ENCODE measurements around the gene SPON1. TPM values are rescaled to one million over a fixed set of nuclear protein-coding genes. Genes with fewer than 3 reads are reported as not detected.
A peak's percentile ranks its signal among the peaks of the same experiment; 100 is the strongest.

SPON1 gene
- total RNA-seq, 1 donor from 2014 or later, result 22.4 TPM

GRCh38 chr11:14300661-14301304 lies 338.3 kb downstream of the SPON1 start:
- H3K4me3 ChIP-seq (ENCODE audit: low read depth, low read length), result no peak overlapping the region
- DNase-seq (ENCODE audit: low read depth), result no peak
- TF ChIP-seq CTCF (conservative IDR thresholded peaks at IDR 0.05; ENCODE audit: low read depth, low read length), result peak; percentile 87

- DNase-seq (ENCODE audit: low read depth), result no peak
- no peak for TF ChIP-seq CTCF (conservative IDR thresholded peaks at IDR 0.05; ENCODE audit: low read depth, low read length)
- H3K4me3 ChIP-seq (ENCODE audit: low read depth, low read length), result no peak overlapping the region
These were observed 342.1 kb downstream of the SPON1 start for GRCh38 chr11:14304601-14305000.

GRCh38 chr11:14305649-14306048 lies 343.1 kb downstream of the SPON1 start:
- DNase-seq (ENCODE audit: low read depth), result no peak
- no peak for TF ChIP-seq CTCF (conservative IDR thresholded peaks at IDR 0.05; ENCODE audit: low read depth, low read length)
- no peak overlapping the region for H3K4me3 ChIP-seq (ENCODE audit: low read depth, low read length)

- TF ChIP-seq CTCF (conservative IDR thresholded peaks at IDR 0.05; ENCODE audit: low read depth, low read length), result peak; percentile 40
- no peak for DNase-seq (ENCODE audit: low read depth)
- H3K4me3 ChIP-seq (ENCODE audit: low read depth, low read length), result no peak overlapping the region
These were observed 344.0 kb downstream of the SPON1 start for GRCh38 chr11:14306481-14306880.

- no peak overlapping the region for H3K4me3 ChIP-seq (ENCODE audit: low read depth, low read length)
- peak; percentile 70 for TF ChIP-seq CTCF (conservative IDR thresholded peaks at IDR 0.05; ENCODE audit: low read depth, low read length)
- no peak for DNase-seq (ENCODE audit: low read depth)
These were observed 345.8 kb downstream of the SPON1 start for GRCh38 chr11:14308114-14308896.

GRCh38 chr11:14308897-14309387 lies 346.4 kb downstream of the SPON1 start:
- H3K4me3 ChIP-seq (ENCODE audit: low read depth, low read length), result no peak overlapping the region
- no peak for TF ChIP-seq CTCF (conservative IDR thresholded peaks at IDR 0.05; ENCODE audit: low read depth, low read length)
- DNase-seq (ENCODE audit: low read depth), result no peak

Measured in epithelial cell of proximal tubule (primary cell).